Measurements from ENCODE around the gene LIMS1. TPM values are rescaled to one million over a fixed set of nuclear protein-coding genes. Genes with fewer than 3 reads are reported as not detected.
"Not testable (repeated sequence)": the region's sequence is repeated elsewhere in the genome, so short reads cannot be mapped to it uniquely, and the experiment has no call there.

Gene LIMS1
- total RNA-seq, 1 experiment from 2014 or later, result 101 TPM

GRCh38 chr2:108524688-108525087 lies 9.6 kb upstream of the LIMS1 start:
- POLR2A ChIA-PET, result not testable (repeated sequence)

GRCh38 chr2:108525258-108525657 lies 9.0 kb upstream of the LIMS1 start:
- in situ Hi-C loops (cut with HindIII; ENCODE audit: low pct_unique_long_range_greater_than_20kb, low sequenced_read_pairs); H3K9me3 ChIP-seq (ENCODE audit: control insufficient read depth, insufficient read depth, low read depth, low read length); DNase-seq (ENCODE audit: low read depth, low spot score); H3K36me3 ChIP-seq (ENCODE audit: control insufficient read depth, insufficient read depth, low read length); H3K27me3 ChIP-seq (ENCODE audit: control insufficient read depth, insufficient read depth, low read length); H3K27ac ChIP-seq (ENCODE audit: low read length); POLR2A ChIA-PET; H3K4me3 ChIP-seq (ENCODE audit: low read depth in 2 of 2, low read length in 2 of 2); H3K4me1 ChIP-seq (ENCODE audit: control insufficient read depth, insufficient read depth, low read length); BruUV-seq (replicated peaks); intact Hi-C loops (cut with micrococcal nuclease; ENCODE audit: unreplicated experiment); ATAC-seq; CTCF ChIA-PET: not testable (repeated sequence)

More at GRCh38 chr2:108524688-108525087, 9.6 kb upstream of the LIMS1 start:
- ATAC-seq; BruUV-seq (replicated peaks); DNase-seq (ENCODE audit: low read depth, low spot score); H3K27ac ChIP-seq (ENCODE audit: low read length); H3K36me3 ChIP-seq (ENCODE audit: control insufficient read depth, insufficient read depth, low read length); H3K27me3 ChIP-seq (ENCODE audit: control insufficient read depth, insufficient read depth, low read length); H3K4me3 ChIP-seq (ENCODE audit: low read depth in 2 of 2, low read length in 2 of 2); H3K9me3 ChIP-seq (ENCODE audit: control insufficient read depth, insufficient read depth, low read depth, low read length); in situ Hi-C loops (cut with HindIII; ENCODE audit: low pct_unique_long_range_greater_than_20kb, low sequenced_read_pairs); H3K4me1 ChIP-seq (ENCODE audit: control insufficient read depth, insufficient read depth, low read length); intact Hi-C loops (cut with micrococcal nuclease; ENCODE audit: unreplicated experiment); CTCF ChIA-PET: not testable (repeated sequence)

DNA sequence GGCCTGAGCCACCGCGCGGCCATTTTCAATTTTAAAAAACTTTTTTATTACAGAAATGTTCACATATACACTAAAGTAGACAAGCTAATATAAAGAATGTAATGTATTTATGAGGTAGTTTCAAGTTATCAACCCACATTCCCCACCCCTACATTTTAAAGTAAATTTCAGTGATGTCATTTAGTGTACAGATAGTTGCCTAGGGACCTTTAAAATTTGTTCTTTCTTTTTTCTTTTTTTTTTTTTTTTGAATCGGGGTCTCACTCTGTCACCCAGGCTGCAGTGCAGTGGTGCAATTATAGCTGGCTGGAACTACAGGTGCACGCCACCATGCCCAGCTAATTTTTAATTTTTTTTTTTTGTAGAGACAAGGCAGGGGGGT lies 2.6 kb upstream of the LIMS1 start:
- no peak for TF ChIP-seq TCF7L2 (IDR thresholded peaks at IDR 0.05; ENCODE audit: low read depth, low read length)
- Histone ChIP-seq H3K4me1 (ENCODE audit: control insufficient read depth, insufficient read depth, low read length) (peaks cover 28% of the 10 kb centered on the region), H3K27ac (ENCODE audit: low read length) (peak overlapping the region; percentile 74), H3K4me3 (ENCODE audit: low read depth in 2 of 2, low read length in 2 of 2) (peak overlapping the region; percentile 29 to 52; a peak in 3 of 4 replicates), H3K27me3 (ENCODE audit: control insufficient read depth, insufficient read depth, low read length) (no peaks in the 10 kb centered on the region), H3K9me3 (ENCODE audit: control insufficient read depth, insufficient read depth, low read depth, low read length) (no peaks in the 10 kb centered on the region), H3K36me3 (ENCODE audit: control insufficient read depth, insufficient read depth, low read length) (no peaks in the 10 kb centered on the region)
- no TSS peak for BruUV-seq (replicated peaks)
- in situ Hi-C loops (cut with HindIII; ENCODE audit: low pct_unique_long_range_greater_than_20kb, low sequenced_read_pairs), result no loop called here
- ATAC-seq (no peak), DNase-seq (ENCODE audit: low read depth, low spot score) (no peak)
- POLR2A ChIA-PET, result no interaction called here
- CTCF ChIA-PET, result no interaction called here
- intact Hi-C loops (cut with micrococcal nuclease; ENCODE audit: unreplicated experiment), result no loop called here

- intact Hi-C loops (cut with micrococcal nuclease; ENCODE audit: unreplicated experiment), result loop anchor here (5.0 kb wide), 1 partner anchor 43 kb away; no protein-coding TSS in a partner anchor
- POLR2A ChIA-PET, result interaction anchor here (0.6 kb wide), 1 partner anchor 85 kb away, joined by 5 read pairs; the partner anchor contains the start of gene GCC2
- H3K4me1 ChIP-seq (ENCODE audit: control insufficient read depth, insufficient read depth, low read length), result peaks cover 45% of the 10 kb centered on the region
- no peak for DNase-seq (ENCODE audit: low read depth, low spot score)
- H3K27ac ChIP-seq (ENCODE audit: low read length), result peak overlapping the region; percentile 80
- peak overlapping the region; percentile 73 to 74 for H3K4me3 ChIP-seq (ENCODE audit: low read depth in 2 of 2, low read length in 2 of 2)
- CTCF ChIA-PET, result interaction anchor here (0.6 kb wide), 1 partner anchor 47 kb away, joined by 3 read pairs; no protein-coding TSS in a partner anchor
- no peaks in the 10 kb centered on the region for H3K9me3 ChIP-seq (ENCODE audit: control insufficient read depth, insufficient read depth, low read depth, low read length)
- no peaks in the 10 kb centered on the region for H3K36me3 ChIP-seq (ENCODE audit: control insufficient read depth, insufficient read depth, low read length)
- in situ Hi-C loops (cut with HindIII; ENCODE audit: low pct_unique_long_range_greater_than_20kb, low sequenced_read_pairs), result no loop called here
- BruUV-seq (replicated peaks), result no TSS peak
- TF ChIP-seq REST (IDR thresholded peaks at IDR 0.05; ENCODE audit: insufficient read depth in 1 of 2, low read depth in 2 of 2, low read length in 1 of 2), result no peak
- TF ChIP-seq TCF7L2 (IDR thresholded peaks at IDR 0.05; ENCODE audit: low read depth, low read length), result no peak
- no peak for TF ChIP-seq SIN3A (IDR thresholded peaks at IDR 0.05; ENCODE audit: borderline replicate concordance, insufficient read depth, low read depth, low read length)
- no peak for TF ChIP-seq CTCF (IDR thresholded peaks at IDR 0.05)
- TF ChIP-seq POLR2AphosphoS5 (IDR thresholded peaks at IDR 0.05; ENCODE audit: low read depth, low read length), result no peak
- ATAC-seq, result no peak
- H3K27me3 ChIP-seq (ENCODE audit: control insufficient read depth, insufficient read depth, low read length), result no peaks in the 10 kb centered on the region
Observed at GRCh38 chr2:108534584-108535356, 500 bp downstream of the LIMS1 start.
